Liver (tissue), 3 donors: ENCODE results near the gene RBM34.

Source experiments
- GABPA ChIP-seq, 2 donors: IDR thresholded peaks in 1 of 2; conservative IDR thresholded peaks in 1 of 2; 2 replicates each; pipeline ENCODE4 v1.6.1; 2016; ENCODE audit warnings: antibody characterized with exemption in 2 of 2, mild to moderate bottlenecking in 1 of 2, moderate library complexity in 1 of 2
- RAD21 ChIP-seq, 2 donors: IDR thresholded peaks; 2 replicates each; pipeline ENCODE4 v1.6.1; 2016; ENCODE audit warnings: antibody characterized with exemption in 2 of 2, mild to moderate bottlenecking in 2 of 2
- TAF1 ChIP-seq: conservative IDR thresholded peaks from 2 replicates; pipeline ENCODE4 v1.6.1; 2016; ENCODE audit warnings: antibody characterized with exemption, mild to moderate bottlenecking
- YY1 ChIP-seq: IDR thresholded peaks from 2 replicates; pipeline ENCODE4 v1.6.1; 2016; ENCODE audit warnings: antibody characterized with exemption, mild to moderate bottlenecking
- TF ChIP-seq, protein P1 (sequence below): fragments of 150-350 bp; IDR thresholded peaks from 2 replicates; pipeline ENCODE4 v1.5.1; 2017; ENCODE audit warnings: improper control_type of control experiment, low read depth, low read length; ENCODE audit not compliant: missing input control
- TF ChIP-seq, protein P2 (sequence below): IDR thresholded peaks from 2 replicates; pipeline ENCODE4 v1.6.1; 2016; ENCODE audit warnings: antibody characterized with exemption
- donor health status: healthy.
- donor health status: healthy.

DNA sequence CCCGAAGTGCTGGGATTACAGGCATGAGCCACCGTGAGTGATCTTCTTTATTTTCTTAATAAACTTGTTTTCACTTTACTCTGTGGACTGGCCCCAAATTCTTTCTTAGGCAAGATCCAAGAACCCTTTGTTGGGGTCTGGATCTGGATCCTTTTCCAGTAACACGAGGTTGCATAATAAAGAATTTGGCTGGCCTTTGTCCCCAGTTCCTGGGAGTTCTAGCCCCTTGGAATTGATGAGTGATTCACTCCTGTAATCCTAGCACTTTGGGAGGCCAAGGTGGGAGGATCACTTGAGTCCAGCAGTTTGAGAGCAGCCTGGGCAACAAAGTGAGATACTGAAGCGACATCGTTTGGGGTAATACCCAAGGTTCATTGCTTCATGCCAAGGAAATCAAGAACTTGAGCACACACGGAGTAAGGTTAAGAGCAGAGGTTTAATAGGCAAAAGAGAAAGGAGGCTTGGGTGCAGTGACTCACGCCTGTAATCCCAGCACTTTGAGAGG is 30.2 kb downstream of the RBM34 start:
- TF ChIP-seq, protein P1, sequence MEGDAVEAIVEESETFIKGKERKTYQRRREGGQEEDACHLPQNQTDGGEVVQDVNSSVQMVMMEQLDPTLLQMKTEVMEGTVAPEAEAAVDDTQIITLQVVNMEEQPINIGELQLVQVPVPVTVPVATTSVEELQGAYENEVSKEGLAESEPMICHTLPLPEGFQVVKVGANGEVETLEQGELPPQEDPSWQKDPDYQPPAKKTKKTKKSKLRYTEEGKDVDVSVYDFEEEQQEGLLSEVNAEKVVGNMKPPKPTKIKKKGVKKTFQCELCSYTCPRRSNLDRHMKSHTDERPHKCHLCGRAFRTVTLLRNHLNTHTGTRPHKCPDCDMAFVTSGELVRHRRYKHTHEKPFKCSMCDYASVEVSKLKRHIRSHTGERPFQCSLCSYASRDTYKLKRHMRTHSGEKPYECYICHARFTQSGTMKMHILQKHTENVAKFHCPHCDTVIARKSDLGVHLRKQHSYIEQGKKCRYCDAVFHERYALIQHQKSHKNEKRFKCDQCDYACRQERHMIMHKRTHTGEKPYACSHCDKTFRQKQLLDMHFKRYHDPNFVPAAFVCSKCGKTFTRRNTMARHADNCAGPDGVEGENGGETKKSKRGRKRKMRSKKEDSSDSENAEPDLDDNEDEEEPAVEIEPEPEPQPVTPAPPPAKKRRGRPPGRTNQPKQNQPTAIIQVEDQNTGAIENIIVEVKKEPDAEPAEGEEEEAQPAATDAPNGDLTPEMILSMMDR: no peak
- TF ChIP-seq, protein P2, sequence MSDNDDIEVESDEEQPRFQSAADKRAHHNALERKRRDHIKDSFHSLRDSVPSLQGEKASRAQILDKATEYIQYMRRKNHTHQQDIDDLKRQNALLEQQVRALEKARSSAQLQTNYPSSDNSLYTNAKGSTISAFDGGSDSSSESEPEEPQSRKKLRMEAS: no peak
- TF ChIP-seq TAF1: no peak
- TF ChIP-seq RAD21 (IDR thresholded peaks at IDR 0.05): no peak
- TF ChIP-seq YY1: no peak
- no peak for TF ChIP-seq GABPA (IDR thresholded peaks at IDR 0.05 in 1 of 2, conservative IDR thresholded peaks at IDR 0.05 in 1 of 2)
